Stimulated activated CD4-positive, alpha-beta T cell treated with anti-CD3 and anti-CD28 coated beads, Interleukin-2, amount 100 ng/mL, for 4 hours (primary cell): ENCODE results near the gene CRACR2B.

ENCODE experiments used
- DNase-seq: peaks from one replicate; pipeline ENCODE4 v3.0.0-alpha.2; 2020; ENCODE audit warnings: low read depth

Gene CRACR2B

DNA sequence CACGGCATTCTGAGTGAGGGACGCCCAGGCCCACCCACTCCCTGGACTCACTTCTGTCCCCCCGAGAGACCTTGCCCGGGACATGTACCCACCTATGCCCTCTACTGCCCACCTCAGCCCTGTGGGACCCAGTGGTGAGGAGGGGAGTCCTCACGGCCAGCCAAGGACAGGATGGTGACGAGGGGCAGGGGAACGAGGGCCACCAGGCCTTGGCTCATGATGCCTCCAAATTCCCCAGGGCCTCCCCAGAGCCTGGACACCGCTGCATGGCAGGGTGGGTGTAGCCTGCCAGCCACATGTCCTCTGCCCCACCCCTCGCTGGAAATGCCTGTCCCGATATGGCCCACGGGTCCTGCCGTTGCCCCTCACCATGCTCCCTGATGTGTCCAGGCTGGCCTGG is 41.1 kb downstream of the CRACR2B start:
- DNase-seq, result no peak

DNA sequence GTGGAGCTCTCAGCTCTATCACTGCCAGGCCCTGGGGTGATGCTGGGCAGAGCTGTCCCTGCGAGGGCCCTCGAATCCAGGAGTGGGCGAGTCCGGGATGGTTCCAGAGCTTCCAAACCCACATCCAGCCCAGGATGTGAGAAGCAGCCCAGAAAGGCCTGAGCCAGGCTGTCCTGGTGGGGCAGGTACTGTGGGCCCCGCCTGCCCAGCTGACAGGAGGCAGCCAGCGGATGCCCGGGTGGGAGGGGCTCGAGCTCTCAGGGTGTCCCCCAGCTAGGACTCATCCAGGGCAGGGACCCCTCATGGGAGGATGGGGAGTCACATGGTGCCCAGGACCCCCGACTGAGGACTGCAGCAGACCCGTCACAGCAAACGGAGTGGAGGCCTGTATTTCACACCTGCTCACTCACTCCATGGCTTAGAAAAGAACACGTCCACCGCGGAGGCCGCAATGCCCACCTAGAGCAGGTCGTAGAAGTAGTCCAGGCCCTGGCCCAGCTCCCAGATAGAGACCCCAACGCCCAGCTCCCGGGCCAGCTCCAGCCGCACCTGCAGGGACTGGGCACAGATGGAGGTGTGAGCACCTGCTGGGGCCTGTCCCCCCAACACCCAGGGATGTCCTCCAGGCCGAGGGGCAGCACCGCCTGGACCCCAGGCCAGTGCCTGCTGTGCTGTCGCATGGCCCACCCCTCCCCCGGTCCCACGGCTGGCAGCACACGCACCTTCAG is 41.8 kb downstream of the CRACR2B start:
- DNase-seq, result no peak

DNA sequence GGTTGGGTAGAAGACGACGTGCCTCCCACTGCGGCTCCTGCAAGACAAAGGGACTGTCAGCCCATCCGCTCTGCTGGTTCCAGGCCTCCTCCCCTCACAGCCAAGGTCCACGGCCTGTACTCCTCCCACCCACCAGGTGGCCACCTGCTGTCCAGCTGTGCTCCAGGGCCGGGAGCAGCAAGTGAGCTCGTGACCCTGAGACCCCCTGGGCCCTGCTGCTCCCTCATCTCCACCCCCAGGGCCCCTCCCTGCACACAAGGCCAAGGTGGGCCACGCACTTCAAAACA is 42.4 kb downstream of the CRACR2B start:
- no peak for DNase-seq

DNA sequence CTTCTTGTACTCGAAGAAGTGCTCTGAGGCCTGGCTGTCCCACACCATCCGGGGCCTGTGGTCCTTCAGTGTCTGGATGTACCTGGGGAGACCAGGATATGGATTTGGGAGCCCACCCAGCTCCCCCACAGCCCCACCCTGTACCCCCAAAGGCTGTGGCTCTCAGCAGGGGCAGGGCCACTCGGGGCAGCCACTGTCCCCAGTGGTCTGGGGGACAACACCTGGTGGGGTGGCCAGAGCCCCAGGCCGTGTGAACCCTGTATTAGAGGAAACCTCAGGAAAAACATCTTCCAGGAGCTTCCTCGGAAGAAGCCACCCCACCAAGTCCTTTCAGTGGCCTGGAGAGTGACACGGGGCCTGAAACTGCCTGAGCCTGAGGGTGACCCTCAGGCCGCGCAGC is 42.7 kb downstream of the CRACR2B start:
- no peak for DNase-seq

DNA sequence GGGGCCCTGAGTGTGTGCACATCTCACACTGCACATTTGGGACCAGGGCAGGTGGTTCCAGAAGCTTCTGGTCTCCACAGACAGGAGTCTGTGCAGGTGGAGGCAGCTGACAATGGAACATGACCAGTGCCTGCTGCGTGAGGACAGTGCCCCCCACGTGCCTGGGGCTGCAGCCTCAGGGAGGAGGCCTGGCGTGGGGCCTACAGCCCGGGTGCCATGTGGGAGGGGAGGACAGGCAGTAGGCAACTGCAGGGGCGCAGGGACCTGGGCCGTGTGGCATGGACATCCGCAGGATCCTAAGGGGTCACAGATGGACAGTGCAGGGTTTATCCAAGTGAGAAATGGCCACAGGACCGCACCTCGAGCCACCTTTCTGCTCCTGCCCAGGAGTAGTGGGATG is 43.8 kb downstream of the CRACR2B start:
- DNase-seq, result no peak

DNA sequence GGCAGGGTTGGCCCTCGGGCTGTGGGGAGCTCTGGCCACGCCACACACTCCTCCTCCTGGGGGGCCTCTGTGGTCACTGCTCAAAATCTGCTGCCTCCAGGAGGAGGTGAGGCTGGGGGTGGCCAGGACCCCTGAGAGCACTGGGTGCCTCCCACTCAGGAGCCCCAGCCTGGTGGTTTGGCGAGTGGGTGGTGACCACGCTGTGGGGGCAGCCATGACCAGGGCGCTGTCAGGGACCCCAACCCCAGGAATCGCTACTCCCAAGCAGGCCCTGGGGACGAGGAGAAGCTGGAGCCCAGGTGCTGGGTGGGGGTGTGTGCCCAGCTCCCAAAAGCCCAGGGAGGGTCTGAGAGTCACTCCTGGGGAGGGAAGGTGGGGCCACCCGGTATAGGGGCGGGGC is 45.1 kb downstream of the CRACR2B start:
- DNase-seq, result no peak

DNA sequence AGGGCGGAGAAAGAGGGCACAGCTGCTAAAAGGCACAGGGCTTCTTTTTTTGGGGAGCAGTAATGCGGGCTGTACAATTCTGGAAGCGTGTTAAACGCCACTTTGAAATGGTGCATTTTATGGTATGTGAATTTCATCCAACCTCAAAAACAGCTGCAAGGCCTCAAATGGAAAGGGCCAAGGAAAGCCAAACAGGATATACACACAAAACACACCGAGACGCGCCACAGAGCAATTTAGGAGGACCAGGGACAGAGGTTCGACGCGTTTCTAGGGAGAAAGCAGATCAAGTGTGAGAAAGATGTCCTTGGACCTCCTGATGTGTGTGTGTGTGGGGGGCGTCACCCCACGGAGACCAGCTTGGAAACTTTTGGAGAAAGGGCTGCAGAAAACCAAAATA is 46.0 kb downstream of the CRACR2B start:
- DNase-seq, result no peak

DNA sequence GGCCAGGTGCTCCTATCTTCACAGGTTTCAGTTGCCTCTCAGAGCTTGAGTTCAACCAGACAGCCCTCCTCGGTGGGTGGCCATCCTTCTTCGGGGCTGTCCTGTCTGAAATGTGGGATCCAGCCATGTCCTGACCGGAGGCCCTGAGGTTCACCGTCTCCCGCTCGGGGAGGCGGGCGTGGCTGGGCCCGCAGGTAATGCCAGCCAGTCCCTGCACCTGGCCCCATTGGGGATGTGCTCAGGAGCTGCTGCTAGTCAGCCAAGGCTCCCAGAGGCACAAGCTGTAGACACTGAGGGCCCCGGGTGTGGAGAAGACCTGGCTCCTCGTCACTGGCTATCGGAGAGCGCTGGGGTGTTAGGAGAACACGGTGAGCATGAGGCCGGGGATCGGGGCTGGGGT is 47.5 kb downstream of the CRACR2B start:
- DNase-seq, result no peak

DNA sequence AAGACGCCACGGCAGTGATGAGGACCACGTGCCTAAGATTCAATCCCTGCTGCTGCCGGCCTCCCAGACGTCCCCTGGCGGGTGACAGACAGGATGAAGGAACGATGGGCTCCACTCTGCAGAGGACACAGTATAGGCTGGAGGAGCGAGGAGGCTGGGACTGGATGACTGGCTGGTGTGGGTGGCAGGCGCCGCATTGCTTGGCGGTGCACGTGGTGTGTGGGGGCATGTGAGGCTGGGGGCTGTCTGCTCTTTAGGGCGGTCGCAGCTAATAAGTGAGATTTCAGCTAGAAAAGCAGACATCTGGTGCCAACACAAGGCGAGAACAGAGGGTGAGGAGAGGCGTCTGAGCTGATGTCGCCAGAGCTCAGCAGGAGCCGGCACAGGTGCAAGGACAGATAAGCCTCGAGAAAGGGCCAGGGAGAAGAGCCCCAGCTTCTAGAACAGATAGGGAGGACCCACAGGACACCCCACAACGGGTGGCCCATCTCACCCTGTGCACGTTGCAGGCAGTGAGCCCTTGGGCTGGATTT is 48.1 kb downstream of the CRACR2B start:
- no peak for DNase-seq

DNA sequence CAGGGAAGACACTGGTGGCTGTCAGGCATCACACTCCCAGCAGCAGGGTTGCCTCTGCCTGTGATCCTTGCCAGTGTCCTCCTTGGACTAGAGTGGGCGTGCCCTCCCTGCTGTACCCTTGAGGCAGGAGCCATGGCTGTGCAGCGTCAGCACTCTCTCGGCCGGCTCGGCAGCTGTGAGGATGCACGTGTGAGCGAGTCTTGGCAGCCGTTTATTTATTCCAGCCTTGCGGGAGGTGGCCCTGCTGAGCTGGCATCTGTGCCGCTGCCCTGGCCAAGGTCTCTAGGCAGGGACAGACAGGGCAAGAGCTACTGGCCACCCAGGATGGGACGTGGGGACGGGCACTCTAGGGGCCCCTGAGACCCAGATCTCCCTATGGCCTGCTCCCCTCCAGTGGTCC is 48.8 kb downstream of the CRACR2B start:
- DNase-seq, result no peak

DNA sequence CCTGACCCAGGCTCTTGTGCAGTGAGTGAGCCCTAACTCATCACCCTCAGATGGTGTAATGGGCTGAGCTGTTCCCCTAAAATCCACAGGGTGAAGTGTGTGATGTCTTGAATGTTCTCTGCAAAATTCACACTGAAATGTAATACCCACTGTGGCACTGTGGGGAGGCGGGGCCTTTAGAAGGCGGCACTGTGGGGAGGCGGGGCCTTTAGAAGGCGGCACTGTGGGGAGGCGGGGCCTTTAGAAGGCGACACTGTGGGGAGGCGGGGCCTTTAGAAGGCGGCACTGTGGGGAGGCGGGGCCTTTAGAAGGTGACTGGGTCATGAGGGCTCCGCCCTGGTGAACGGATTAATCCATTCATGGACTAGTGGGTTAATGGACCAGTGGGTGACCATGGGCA is 49.8 kb downstream of the CRACR2B start:
- no peak for DNase-seq

DNA sequence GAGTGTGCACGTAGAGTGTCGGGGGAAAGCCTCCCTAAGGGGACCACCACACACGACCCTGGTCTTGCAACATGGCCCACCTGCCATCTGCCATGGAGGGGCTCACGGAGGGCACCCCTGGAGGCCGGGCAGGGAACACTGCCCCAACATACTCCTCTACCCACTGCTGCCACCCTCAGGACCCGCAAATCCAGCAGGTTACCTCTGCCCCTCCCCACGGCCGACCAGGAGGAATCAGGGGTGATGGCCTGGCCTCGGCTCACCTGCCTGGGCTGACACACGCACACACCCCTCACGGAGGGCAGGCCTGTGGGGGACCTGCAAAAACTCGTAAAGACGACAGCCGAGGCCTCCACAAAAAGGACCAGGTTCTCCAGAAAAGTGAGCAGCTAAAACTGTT is 52.7 kb downstream of the CRACR2B start:
- no peak for DNase-seq
